GM23248 (cell line): ENCODE results near the gene DOCK9. TPM values are rescaled to one million over a fixed set of nuclear protein-coding genes. Genes with fewer than 3 reads are reported as not detected.

Experiments
- DNase-seq: peaks from one replicate; pipeline ENCODE4 v3.0.0-alpha.2; 2015
- H2AFZ ChIP-seq: fragments of 200-600 bp; sonication (generic); 2 replicates; pipeline ENCODE4 v1.6.1; 2016; ENCODE audit warnings: antibody characterized with exemption
- H3F3A ChIP-seq: fragments of 200-600 bp; sonication (generic); 2 replicates; pipeline ENCODE4 v1.6.1; 2016; ENCODE audit warnings: mild to moderate bottlenecking, antibody characterized with exemption, mixed run types; ENCODE audit not compliant: insufficient read depth
- H3K27ac ChIP-seq: fragments of 200-600 bp; sonication (generic); 2 replicates; pipeline ENCODE4 v1.5.1; 2016; ENCODE audit warnings: mild to moderate bottlenecking
- H3K27me3 ChIP-seq: fragments of 200-600 bp; sonication (generic); replicated peaks from 2 replicates; pipeline ENCODE4 v1.6.1; 2016; ENCODE audit warnings: mild to moderate bottlenecking; ENCODE audit not compliant: insufficient read depth
- H3K36me3 ChIP-seq: fragments of 200-600 bp; sonication (generic); 2 replicates; pipeline ENCODE4 v1.6.1; 2016; ENCODE audit warnings: low read depth, mild to moderate bottlenecking
- H3K4me1 ChIP-seq: fragments of 200-600 bp; sonication (generic); 2 replicates; pipeline ENCODE4 v1.6.1; 2016; ENCODE audit warnings: mild to moderate bottlenecking; ENCODE audit not compliant: insufficient read depth
- H3K4me2 ChIP-seq: fragments of 200-600 bp; sonication (generic); one replicate; pipeline ENCODE4 v1.6.1; 2016; ENCODE audit warnings: mild to moderate bottlenecking; ENCODE audit not compliant: unreplicated experiment
- H3K4me3 ChIP-seq: fragments of 200-600 bp; sonication (generic); 2 replicates; pipeline ENCODE4 v1.5.1; 2016; ENCODE audit warnings: mild to moderate bottlenecking
- H3K79me2 ChIP-seq: fragments of 200-600 bp; sonication (generic); 2 replicates; pipeline ENCODE4 v1.6.1; 2016; ENCODE audit warnings: mild to moderate bottlenecking; ENCODE audit not compliant: insufficient read depth
- H3K9ac ChIP-seq: fragments of 200-600 bp; sonication (generic); 2 replicates; pipeline ENCODE4 v1.6.1; 2016; ENCODE audit warnings: mild to moderate bottlenecking
- H3K9me2 ChIP-seq: fragments of 200-600 bp; sonication (generic); 2 replicates; pipeline ENCODE4 v1.6.1; 2016; ENCODE audit warnings: mixed run types, mild to moderate bottlenecking, moderate library complexity; ENCODE audit not compliant: insufficient read depth
- H3K9me3 ChIP-seq: fragments of 200-600 bp; sonication (generic); one replicate; pipeline ENCODE4 v1.6.1; 2017; ENCODE audit warnings: low read depth
- H4K20me1 ChIP-seq: fragments of 200-600 bp; sonication (generic); 2 replicates; pipeline ENCODE4 v1.6.0; 2016; ENCODE audit not compliant: insufficient read depth
- EZH2 ChIP-seq: fragments of 200-600 bp; sonication (generic); IDR thresholded peaks from 2 replicates; pipeline ENCODE4 v1.6.1; 2018; ENCODE audit warnings: antibody characterized with exemption, mild to moderate bottlenecking; ENCODE audit not compliant: insufficient read depth, poor library complexity, severe bottlenecking
- EZH2phosphoT487 ChIP-seq: fragments of 200-600 bp; sonication (generic); IDR thresholded peaks from 2 replicates; pipeline ENCODE4 v1.6.1; 2018; ENCODE audit warnings: antibody characterized with exemption, moderate library complexity, mild to moderate bottlenecking, low read depth; ENCODE audit not compliant: insufficient read depth
- WGBS, 2 experiments: methylation state at CpG; one replicate each; pipeline ENCODE4 v1.1.6; 2015 to 2017; ENCODE audit warnings: low lambda C conversion rate in 2 of 2, low coverage in 1 of 2; ENCODE audit errors: missing lambda C conversion rate in 2 of 2; 5-methylcytosine and 5-hydroxymethylcytosine counted together
- in situ Hi-C: fragments of 300-500 bp; cut with MboI; formaldehyde crosslinking; loops from 2 replicates; pipeline ENCODE4 v1.15.0; 2020
- polyA plus RNA-seq: library from polyadenylated mRNA; unstranded; fragments of >200 nt; fragmentation: Nextera tagmentation; extraction: Ambion mirVana; gene quantifications from 2 replicates; pipeline ENCODE4 v1.2.1, GENCODE V29; 2016
- total RNA-seq: library from RNA; depleted of rRNA; stranded (reverse); fragments of >200 nt; shearing (Covaris generic); gene quantifications from 2 replicates; pipeline ENCODE4 v1.2.3, GENCODE V29; 2014

The DOCK9 gene
- total and polyA plus RNA-seq, 2 experiments from 2014 or later = 3.2 to 21.2 TPM

DNA sequence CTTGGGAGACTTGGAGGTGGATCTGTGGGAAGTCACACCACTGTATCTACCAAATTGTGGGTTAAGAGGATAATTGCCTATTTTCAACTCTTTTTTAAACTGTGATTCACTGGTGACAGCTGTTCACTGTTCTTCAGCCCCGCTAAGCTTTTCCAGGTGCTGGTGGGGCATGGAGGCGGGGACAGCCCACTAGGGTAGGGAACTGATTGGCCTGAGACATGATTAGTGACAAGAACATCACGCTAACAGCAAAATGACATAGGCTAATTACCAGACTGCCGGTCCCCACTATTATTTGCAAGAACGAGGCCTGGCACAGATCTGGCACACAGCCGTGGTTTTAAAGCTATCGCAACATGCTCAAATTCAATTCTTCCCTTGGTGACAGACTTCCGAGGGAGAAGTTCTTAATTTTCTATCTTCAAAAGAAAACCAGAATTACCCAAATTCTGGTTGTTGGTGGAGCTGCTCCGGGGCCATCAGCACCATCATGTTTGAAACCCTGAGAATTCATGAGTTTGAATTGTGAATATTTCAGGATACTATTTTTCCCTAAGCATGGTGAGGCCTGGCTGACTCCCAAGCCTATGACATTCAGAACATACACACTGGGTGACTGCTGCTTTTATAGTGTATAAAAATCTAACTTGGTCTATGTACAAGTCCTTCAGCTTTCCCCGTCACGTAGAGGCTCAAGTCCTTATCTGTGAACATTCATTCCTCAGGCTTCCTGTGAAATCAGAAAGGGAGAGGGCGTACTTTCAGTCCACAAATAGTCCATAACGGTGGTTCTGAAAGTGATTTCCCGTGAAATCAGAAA lies 17.9 kb downstream of the DOCK9 start:
- in situ Hi-C loops = no loop called here
- Histone ChIP-seq H3K4me3 (no peak overlapping the region), H3K27me3 (no peaks in the 10 kb centered on the region), H3F3A (no peaks in the 10 kb centered on the region), H3K9me3 (no peaks in the 10 kb centered on the region), H3K4me2 (no peak overlapping the region), H3K9me2 (no peaks in the 10 kb centered on the region), H3K36me3 (no peaks in the 10 kb centered on the region), H4K20me1 (no peaks in the 10 kb centered on the region), H3K27ac (no peak overlapping the region), H3K79me2 (no peaks in the 10 kb centered on the region), H3K4me1 (no peaks in the 10 kb centered on the region), H2AFZ (no peak overlapping the region), H3K9ac (no peak overlapping the region)
- no peak for DNase-seq
- no peak for TF ChIP-seq EZH2
- TF ChIP-seq EZH2phosphoT487 = no peak
- WGBS, 2 experiments = 76 to 77% methylated on average over 14 of the region's 14 CpGs

DNA sequence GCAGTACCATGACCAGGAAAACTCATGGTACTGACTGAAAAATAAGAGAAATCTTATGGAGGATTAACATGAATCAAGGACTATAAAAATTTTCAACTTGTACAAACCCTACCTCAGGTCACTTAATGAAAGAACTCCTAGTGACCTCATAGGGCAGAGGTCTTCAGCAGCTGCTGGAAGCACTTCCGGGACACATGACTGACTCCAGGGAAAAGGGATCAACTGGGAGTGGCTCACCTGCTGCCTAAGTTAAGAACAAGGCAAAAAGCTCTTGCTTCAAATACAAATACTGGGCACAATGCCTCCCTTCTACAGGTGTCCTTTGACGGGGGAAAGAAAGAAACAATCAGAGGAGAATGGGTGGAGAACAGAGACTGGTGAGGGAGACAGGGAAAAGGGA lies 18.6 kb downstream of the DOCK9 start:
- no peak for DNase-seq
- no peaks in the 10 kb centered on the region for H3K79me2 ChIP-seq
- no peaks in the 10 kb centered on the region for H3K36me3 ChIP-seq
- no peaks in the 10 kb centered on the region for H3K9me2 ChIP-seq
- H3K27me3 ChIP-seq = no peaks in the 10 kb centered on the region
- H3K4me1 ChIP-seq = no peaks in the 10 kb centered on the region
- TF ChIP-seq EZH2 = no peak
- no peak for TF ChIP-seq EZH2phosphoT487
- WGBS, 2 experiments = 63 to 64% methylated on average over 2 of the region's 2 CpGs
- no peaks in the 10 kb centered on the region for H3K9me3 ChIP-seq
- no peak overlapping the region for H3K27ac ChIP-seq
- no peaks in the 10 kb centered on the region for H3F3A ChIP-seq
- no peak overlapping the region for H3K4me2 ChIP-seq
- no peak overlapping the region for H3K9ac ChIP-seq
- no peaks in the 10 kb centered on the region for H4K20me1 ChIP-seq
- no peak overlapping the region for H3K4me3 ChIP-seq
- no peak overlapping the region for H2AFZ ChIP-seq
- in situ Hi-C loops = no loop called here

DNA sequence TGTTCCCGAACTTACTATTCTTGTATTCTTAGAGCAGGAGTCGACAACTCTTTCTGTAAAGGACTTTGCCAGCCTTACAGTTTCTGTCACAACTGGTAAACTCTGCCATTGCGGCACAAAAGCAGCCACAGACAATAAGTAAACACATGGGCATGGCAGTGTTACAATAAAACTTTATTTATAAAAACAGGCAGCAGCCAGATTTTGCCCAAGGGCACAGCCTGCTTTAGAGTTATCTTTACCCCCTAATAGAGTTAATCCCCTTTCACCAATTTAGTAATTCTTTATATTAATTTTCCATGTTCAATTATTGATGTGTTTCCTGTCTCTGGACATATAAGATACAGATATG lies 19.4 kb downstream of the DOCK9 start:
- H3K9me2 ChIP-seq = no peaks in the 10 kb centered on the region
- no peak for TF ChIP-seq EZH2
- TF ChIP-seq EZH2phosphoT487 = no peak
- H3K27me3 ChIP-seq = no peaks in the 10 kb centered on the region
- 91 to 98% methylated on average over 3 of the region's 3 CpGs for WGBS, 2 experiments
- H4K20me1 ChIP-seq = no peaks in the 10 kb centered on the region
- H3K4me1 ChIP-seq = no peaks in the 10 kb centered on the region
- H3K36me3 ChIP-seq = no peaks in the 10 kb centered on the region
- H2AFZ ChIP-seq = no peak overlapping the region
- no peak overlapping the region for H3K27ac ChIP-seq
- no peak for DNase-seq
- no peaks in the 10 kb centered on the region for H3K79me2 ChIP-seq
- no peaks in the 10 kb centered on the region for H3K9me3 ChIP-seq
- no peaks in the 10 kb centered on the region for H3F3A ChIP-seq
- no peak overlapping the region for H3K4me2 ChIP-seq
- H3K9ac ChIP-seq = no peak overlapping the region
- no peak overlapping the region for H3K4me3 ChIP-seq
- in situ Hi-C loops = no loop called here

DNA sequence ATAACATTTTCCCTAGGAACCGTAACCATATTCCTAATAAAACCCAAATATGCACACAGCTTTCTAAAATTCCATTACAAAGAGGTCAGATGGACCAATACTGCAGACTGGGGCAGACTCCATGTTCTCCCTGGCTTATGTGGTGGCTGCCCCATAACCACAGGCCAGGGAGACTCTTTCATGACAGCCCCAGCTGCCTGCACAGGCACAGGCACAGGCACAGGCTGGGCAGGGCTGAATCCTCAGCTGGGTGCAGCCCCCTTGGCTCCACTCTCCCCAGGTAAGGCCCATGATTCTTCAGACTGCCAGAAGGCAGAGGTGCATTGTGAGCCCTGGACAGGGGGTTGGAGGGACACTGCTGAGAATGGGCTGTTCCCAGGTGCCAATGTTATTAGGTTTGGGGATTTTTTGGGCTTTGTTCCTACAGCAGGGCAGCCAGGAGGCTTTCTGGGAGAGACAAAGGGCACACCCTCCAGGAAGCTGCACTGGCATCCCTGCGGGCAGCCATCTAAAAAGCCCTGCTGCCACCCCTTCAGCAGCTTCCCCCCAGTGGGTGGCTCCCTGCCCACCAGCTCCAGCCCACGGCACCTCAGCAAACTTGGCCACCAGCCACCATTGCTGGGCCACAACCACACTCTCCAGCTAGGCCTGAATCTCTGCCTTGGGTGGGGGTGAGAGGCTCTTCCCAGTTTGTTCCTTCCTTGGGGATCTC lies 20.0 kb downstream of the DOCK9 start:
- Histone ChIP-seq H3K79me2 (no peaks in the 10 kb centered on the region), H3K27me3 (no peaks in the 10 kb centered on the region), H3K4me1 (no peaks in the 10 kb centered on the region), H3K9me3 (no peaks in the 10 kb centered on the region), H3K9me2 (no peaks in the 10 kb centered on the region), H4K20me1 (no peaks in the 10 kb centered on the region), H3K4me3 (no peak overlapping the region), H2AFZ (no peak overlapping the region), H3F3A (no peaks in the 10 kb centered on the region), H3K36me3 (no peaks in the 10 kb centered on the region), H3K27ac (no peak overlapping the region), H3K9ac (no peak overlapping the region), H3K4me2 (no peak overlapping the region)
- no peak for DNase-seq
- TF ChIP-seq EZH2phosphoT487 (no peak), EZH2 (no peak)
- WGBS, 2 experiments = 74 to 75% methylated on average over 3 of the region's 3 CpGs
- in situ Hi-C loops = no loop called here
